GM12801 (cell line): ENCODE data around the gene DZIP1.

ENCODE experiments used
- TF ChIP-seq, protein P1 (sequence below): IDR thresholded peaks from one replicate; pipeline ENCODE4 v1.5.1; 2011; ENCODE audit warnings: control low read depth; ENCODE audit not compliant: insufficient read length; ENCODE audit errors: extremely low read depth

DZIP1 gene

DNA sequence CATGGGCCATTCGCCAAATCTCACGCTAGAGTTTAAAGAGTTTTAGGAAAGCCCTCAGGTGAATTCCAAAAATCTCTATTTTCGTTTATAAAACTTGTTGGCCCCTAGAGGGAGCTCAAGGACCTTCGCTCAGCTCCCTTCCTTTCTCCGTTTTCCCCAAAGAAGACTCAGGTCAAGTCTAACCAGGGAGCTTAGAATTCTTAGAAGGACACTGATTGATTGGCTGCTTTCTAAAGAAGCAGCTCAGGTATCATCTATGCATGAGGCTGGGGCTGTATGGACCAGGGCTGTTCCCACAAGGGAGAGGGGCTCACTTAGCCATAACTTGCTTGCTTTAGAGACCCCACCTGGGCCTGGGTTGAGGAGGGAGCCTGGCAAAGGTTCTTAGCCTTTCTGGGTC is 20.5 kb downstream of the DZIP1 start:
- TF ChIP-seq, protein P1, sequence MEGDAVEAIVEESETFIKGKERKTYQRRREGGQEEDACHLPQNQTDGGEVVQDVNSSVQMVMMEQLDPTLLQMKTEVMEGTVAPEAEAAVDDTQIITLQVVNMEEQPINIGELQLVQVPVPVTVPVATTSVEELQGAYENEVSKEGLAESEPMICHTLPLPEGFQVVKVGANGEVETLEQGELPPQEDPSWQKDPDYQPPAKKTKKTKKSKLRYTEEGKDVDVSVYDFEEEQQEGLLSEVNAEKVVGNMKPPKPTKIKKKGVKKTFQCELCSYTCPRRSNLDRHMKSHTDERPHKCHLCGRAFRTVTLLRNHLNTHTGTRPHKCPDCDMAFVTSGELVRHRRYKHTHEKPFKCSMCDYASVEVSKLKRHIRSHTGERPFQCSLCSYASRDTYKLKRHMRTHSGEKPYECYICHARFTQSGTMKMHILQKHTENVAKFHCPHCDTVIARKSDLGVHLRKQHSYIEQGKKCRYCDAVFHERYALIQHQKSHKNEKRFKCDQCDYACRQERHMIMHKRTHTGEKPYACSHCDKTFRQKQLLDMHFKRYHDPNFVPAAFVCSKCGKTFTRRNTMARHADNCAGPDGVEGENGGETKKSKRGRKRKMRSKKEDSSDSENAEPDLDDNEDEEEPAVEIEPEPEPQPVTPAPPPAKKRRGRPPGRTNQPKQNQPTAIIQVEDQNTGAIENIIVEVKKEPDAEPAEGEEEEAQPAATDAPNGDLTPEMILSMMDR, result no peak

DNA sequence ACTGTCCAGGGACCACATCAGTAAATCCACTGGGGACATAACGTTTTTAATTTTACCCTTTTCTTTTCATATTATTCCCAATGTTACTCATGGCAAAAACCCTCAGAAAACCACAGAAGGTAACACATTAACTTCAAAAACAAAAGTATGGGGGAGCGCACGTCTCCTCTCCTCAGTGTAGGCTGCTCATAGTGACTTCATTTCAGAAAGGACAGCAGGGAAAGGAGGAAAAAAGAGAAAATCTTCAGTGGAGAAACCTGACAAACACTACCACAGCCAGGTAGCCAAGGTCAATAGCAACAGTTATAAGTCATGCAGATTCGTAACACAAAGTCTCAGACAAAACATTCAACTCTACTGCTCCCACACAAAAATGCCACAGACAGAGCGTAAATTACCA is 21.4 kb downstream of the DZIP1 start:
- TF ChIP-seq, protein P1, result no peak

DNA sequence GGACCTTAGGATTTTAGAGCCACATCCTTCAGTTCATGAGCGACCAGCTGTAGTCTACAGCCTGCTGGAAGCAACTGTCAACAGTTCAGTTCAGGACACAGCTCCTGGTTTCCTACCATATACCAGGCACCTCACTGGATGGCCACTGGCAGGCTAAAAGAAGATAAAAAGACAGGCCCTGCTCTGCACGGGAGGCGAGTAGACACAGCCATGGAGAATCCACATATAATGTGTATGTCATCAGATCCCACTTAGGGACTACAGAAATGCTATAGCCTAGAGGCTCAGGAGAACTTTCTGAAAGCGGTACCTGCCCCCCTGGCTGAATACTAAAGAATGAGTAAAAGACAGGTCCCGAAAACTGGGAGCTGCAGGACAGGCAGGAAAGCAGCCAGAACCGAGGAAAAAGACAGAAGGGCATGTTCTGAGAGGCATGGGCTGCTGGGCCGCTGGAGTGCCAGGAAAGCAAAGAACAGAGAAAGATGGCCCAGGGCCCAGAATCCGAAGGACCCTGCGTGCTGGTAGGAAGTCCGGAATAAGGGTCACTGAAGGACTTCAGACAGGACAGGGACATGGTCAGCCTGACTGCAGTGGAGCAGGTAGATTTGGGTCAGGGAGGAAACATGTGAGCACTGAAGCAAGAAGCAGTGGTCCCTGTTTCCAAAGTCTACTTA is 23.5 kb downstream of the DZIP1 start:
- TF ChIP-seq, protein P1, result no peak

DNA sequence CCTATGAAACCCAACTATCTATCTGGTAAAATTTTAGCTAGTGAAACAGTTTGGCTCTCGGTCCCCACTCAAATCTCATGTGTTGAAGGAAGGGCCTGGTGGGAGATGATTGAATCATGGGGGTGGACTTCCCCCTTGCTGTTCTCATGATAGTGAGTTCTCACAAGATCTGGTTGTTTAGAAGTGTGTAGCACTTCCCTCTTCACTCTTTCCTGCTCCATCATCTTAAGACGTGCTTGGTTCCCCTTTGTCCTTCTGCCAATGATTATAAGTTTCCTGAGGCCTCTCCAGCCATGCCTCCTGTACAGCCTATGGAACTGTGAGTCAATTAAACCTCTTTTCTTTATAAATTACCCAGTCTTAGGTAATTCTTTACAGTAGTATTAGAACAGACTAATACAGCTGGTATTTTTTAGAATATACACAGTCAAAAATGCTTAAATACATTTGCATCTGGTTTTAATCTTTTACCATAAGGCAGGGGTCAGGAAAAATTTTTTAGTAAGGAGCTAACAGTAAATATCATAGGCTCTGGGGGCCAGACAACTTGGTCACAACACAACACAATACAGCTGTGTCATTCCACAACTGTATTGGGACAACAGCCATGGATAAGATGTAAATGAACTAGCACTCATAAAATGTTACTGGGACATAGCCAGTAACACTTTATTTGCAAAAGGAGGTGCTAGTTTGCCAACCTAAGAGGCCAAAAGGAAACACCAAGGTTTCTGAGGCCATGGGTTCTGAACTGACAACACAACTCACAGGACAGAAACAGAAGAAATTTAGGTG is 24.3 kb downstream of the DZIP1 start:
- TF ChIP-seq, protein P1, result no peak

DNA sequence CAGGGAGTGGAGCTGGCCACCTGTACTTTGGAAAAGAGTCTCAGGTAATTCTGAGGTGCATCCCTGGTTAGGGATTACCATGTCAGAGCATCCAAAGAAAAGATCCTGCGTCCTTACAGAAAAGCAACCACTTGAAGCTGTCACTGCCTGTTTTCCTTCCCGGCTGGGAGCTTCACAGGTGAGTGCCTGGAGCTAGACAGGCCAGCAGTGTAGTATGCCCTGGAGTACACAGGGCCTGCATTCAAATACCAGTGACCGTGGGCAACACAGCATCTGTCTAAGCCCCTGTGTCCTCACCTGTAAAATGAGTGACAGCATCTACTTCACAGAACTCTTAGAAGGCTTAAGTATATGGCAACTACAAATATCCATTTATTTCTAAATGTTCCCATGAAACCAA is 29.0 kb downstream of the DZIP1 start:
- TF ChIP-seq, protein P1, result no peak

DNA sequence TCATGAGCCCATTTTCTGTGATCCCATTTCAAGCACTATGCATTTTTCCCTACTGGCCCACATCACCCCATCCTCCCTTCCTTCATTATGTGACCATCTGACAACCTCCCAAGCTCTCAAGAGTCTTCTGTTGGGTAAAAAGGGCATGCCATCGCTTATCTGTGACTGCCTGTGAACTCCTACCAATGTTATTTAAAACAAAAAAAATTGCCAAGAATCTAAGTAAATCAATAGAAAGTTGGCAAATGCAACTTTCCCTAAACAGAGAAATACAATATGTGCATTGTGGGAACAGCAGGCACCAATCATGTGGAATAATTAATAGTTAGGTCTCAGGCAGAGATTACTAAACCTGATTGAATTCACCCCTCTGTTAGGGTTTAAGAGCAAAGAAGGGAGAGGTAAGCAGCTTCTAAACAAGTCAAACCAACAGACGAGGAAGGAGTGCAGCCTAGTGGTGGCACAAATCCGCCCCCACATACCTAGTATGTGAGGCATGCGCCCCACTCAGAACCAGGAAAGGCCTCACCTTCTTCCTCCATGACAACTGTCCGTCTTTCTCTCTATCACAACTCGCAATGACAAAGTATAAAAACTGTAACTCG is 29.8 kb downstream of the DZIP1 start:
- TF ChIP-seq, protein P1, result no peak

DNA sequence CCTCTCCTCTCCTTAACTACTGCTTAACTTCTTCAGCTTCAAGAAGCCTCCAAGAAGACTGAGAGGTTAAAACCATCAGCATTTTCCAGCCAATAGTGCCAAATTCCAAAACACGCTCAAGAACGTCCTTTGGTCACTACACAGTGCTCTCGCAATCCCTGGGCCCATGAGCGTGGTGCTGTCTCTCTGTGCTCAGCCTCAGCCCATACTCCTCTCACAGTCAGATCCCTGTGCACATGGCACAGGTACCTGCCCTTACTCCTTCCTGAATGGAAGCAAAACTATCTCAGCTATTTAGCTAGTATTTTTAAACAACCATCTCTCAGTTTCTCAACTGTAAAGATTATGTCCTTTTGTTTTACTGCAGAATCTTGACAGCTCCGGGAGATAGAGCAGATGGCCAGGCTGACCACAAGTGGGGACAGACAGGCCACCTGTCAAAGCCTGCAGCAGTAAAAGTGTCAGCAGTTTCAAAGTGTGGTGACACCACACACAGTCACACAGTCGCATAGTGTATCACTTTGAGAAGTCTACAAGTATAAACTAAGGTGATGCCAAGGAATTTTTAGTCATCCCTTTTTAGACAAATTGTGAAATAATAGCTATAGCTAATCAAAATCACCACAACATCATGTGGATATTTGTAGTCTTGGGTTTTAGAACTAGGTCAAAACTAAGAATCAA is 35.7 kb downstream of the DZIP1 start:
- TF ChIP-seq, protein P1, result no peak
